Astrocyte (in vitro differentiated cells and primary cell): Measurements from ENCODE around the gene GARIN3. TPM values are rescaled to one million over a fixed set of nuclear protein-coding genes. Genes with fewer than 3 reads are reported as not detected.

ENCODE experiments used
- DNase-seq: peaks from one replicate; pipeline ENCODE4 v3.0.0-alpha.2; 2010; ENCODE audit warnings: low read depth
- FAIRE-seq: peaks from 2 replicates; lab custom pipeline; 2011; peaks lifted over from hg19 to GRCh38; lab: Jason Lieb, UNC
- H2AFZ ChIP-seq: 2 replicates; pipeline ENCODE4 v1.6.0; 2012; ENCODE audit warnings: low read depth, low read length, inconsistent platforms
- H3K27ac ChIP-seq: 2 replicates; pipeline ENCODE4 v1.5.1; 2011; ENCODE audit warnings: low read depth, low read length, inconsistent platforms
- H3K27me3 ChIP-seq: 2 replicates; pipeline ENCODE4 v1.6.0; 2011; ENCODE audit warnings: low read length, inconsistent platforms; ENCODE audit not compliant: insufficient read depth
- H3K36me3 ChIP-seq: 2 replicates; pipeline ENCODE4 v1.5.1; 2011; ENCODE audit warnings: low read length, inconsistent platforms; ENCODE audit not compliant: insufficient read depth
- H3K4me1 ChIP-seq: 2 replicates; pipeline ENCODE4 v1.5.1; 2011; ENCODE audit warnings: low read length, inconsistent platforms; ENCODE audit not compliant: insufficient read depth
- H3K4me2 ChIP-seq: 2 replicates; pipeline ENCODE4 v1.6.0; 2012; ENCODE audit warnings: low read length, inconsistent platforms
- H3K4me3 ChIP-seq: 2 replicates; pipeline ENCODE4 v1.5.1; 2011; ENCODE audit warnings: low read depth, mild to moderate bottlenecking, low read length, inconsistent platforms; ENCODE audit not compliant: insufficient read depth
- H3K79me2 ChIP-seq: 2 replicates; pipeline ENCODE4 v1.6.0; 2012; ENCODE audit warnings: mild to moderate bottlenecking, low read length, inconsistent platforms; ENCODE audit not compliant: insufficient read depth
- H3K9ac ChIP-seq: 2 replicates; pipeline ENCODE4 v1.6.0; 2012; ENCODE audit warnings: mild to moderate bottlenecking, low read length, inconsistent platforms
- H3K9me3 ChIP-seq: 2 replicates; pipeline ENCODE4 v1.5.1; 2012; ENCODE audit warnings: low read depth, mild to moderate bottlenecking, low read length, inconsistent platforms; ENCODE audit not compliant: insufficient read depth
- H4K20me1 ChIP-seq: 2 replicates; pipeline ENCODE4 v1.6.0; 2012; ENCODE audit warnings: low read length, inconsistent platforms; ENCODE audit not compliant: insufficient read depth
- H3K27ac Mint-ChIP-seq: one replicate; pipeline ENCODE4 v1.8.0; 2021; ENCODE audit warnings: mild to moderate bottlenecking, mixed read lengths; ENCODE audit not compliant: unreplicated experiment
- H3K27me3 Mint-ChIP-seq: one replicate; pipeline ENCODE4 v1.8.0; 2021; ENCODE audit warnings: low read depth, mixed read lengths; ENCODE audit not compliant: unreplicated experiment
- H3K36me3 Mint-ChIP-seq: one replicate; pipeline ENCODE4 v1.8.0; 2021; ENCODE audit warnings: low read depth, mixed read lengths; ENCODE audit not compliant: unreplicated experiment
- H3K4me1 Mint-ChIP-seq: one replicate; pipeline ENCODE4 v1.8.0; 2021; ENCODE audit warnings: low read depth, mixed read lengths; ENCODE audit not compliant: unreplicated experiment
- H3K4me3 Mint-ChIP-seq: one replicate; pipeline ENCODE4 v1.8.0; 2021; ENCODE audit warnings: mild to moderate bottlenecking, moderate library complexity, mixed read lengths; ENCODE audit not compliant: unreplicated experiment
- H3K9me3 Mint-ChIP-seq: one replicate; pipeline ENCODE4 v1.8.0; 2021; ENCODE audit warnings: mild to moderate bottlenecking, mixed read lengths; ENCODE audit not compliant: unreplicated experiment
- EZH2 ChIP-seq: IDR thresholded peaks from 2 replicates; pipeline ENCODE4 v1.6.1; 2012; ENCODE audit warnings: mild to moderate bottlenecking, low read length, inconsistent platforms; ENCODE audit not compliant: insufficient read depth
- total RNA-seq: library from RNA; stranded (reverse); gene quantifications from 2 replicates; pipeline ENCODE4 v1.2.1, GENCODE V29; 2021
- TF ChIP-seq, protein P1 (sequence below): IDR thresholded peaks from 2 replicates; pipeline ENCODE4 v1.5.1; 2011; ENCODE audit warnings: low read depth, mild to moderate bottlenecking, inconsistent platforms, low read length, moderate library complexity; ENCODE audit not compliant: insufficient read depth

GARIN3 gene
- total RNA-seq, 1 donor from 2014 or later, result not detected

DNA sequence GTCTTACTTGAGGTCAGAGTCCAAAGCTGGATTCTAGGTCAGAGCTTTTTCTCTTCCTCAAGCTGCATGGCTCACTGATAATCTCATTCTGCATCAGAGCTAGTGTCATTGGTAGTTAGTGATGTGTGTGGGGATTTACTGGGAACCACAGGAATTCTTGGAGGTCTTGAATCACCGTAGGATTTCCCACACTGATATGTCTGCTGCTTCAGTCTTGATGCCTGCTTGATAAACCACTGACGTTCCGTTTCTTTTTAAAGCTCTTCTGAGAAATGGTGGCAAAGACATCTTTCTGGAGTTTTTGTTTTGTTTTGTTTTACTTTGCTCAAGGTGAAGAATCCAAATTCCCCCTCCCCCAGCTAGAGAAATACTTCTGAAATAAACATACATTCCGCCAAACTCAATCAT is 1.2 kb upstream of the GARIN3 start:
- peak overlapping the region; percentile 99 for H3K27ac Mint-ChIP-seq

DNA sequence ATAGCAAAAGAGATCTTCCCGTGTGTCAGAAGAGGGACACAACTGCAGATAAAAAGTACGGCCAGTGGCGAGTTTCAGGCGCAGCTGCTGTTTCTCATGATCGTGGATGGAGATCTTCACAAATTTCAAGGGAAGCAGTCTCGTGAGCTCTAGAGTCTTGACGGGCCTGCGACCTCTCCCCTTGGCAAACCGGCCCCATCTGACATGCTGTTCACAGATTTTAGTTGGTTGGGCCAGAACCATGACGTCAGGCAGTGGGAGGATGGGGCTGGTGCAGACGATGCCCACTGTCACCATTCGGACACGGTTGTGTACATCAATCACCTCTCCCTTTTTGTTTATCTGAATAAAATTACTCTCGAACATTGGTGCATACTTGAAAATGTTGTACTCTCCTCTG is 396 bp downstream of the GARIN3 start:
- Histone ChIP-seq H3K4me2 (no peak overlapping the region), H3K36me3 (no peaks in the 10 kb centered on the region), H3K27ac (no peak overlapping the region), H3K79me2 (no peaks in the 10 kb centered on the region), H3K9me3 (peaks cover under 1% of the 10 kb centered on the region), H3K9ac (no peak overlapping the region), H4K20me1 (no peaks in the 10 kb centered on the region), H2AFZ (no peak overlapping the region), H3K27me3 (peaks cover 5% of the 10 kb centered on the region), H3K4me1 (peaks cover 3% of the 10 kb centered on the region), H3K4me3 (no peak overlapping the region)
- Mint-ChIP-seq H3K4me1 (peaks cover 16% of the 10 kb centered on the region), H3K4me3 (no peak overlapping the region), H3K27me3 (peaks cover 9% of the 10 kb centered on the region), H3K36me3 (peaks cover 4% of the 10 kb centered on the region), H3K9me3 (peaks cover 6% of the 10 kb centered on the region), H3K27ac (peak overlapping the region; percentile 38)
- no peak for DNase-seq
- no peak for FAIRE-seq
- no peak for TF ChIP-seq EZH2
- TF ChIP-seq, protein P1, sequence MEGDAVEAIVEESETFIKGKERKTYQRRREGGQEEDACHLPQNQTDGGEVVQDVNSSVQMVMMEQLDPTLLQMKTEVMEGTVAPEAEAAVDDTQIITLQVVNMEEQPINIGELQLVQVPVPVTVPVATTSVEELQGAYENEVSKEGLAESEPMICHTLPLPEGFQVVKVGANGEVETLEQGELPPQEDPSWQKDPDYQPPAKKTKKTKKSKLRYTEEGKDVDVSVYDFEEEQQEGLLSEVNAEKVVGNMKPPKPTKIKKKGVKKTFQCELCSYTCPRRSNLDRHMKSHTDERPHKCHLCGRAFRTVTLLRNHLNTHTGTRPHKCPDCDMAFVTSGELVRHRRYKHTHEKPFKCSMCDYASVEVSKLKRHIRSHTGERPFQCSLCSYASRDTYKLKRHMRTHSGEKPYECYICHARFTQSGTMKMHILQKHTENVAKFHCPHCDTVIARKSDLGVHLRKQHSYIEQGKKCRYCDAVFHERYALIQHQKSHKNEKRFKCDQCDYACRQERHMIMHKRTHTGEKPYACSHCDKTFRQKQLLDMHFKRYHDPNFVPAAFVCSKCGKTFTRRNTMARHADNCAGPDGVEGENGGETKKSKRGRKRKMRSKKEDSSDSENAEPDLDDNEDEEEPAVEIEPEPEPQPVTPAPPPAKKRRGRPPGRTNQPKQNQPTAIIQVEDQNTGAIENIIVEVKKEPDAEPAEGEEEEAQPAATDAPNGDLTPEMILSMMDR, result no peak

More for the DNA sequence above, 1.2 kb upstream of the GARIN3 start:
- no peak for TF ChIP-seq EZH2
- TF ChIP-seq, protein P1, result no peak
- peak; percentile 66 for DNase-seq
- Histone ChIP-seq H2AFZ (no peak overlapping the region), H3K27me3 (peaks cover 5% of the 10 kb centered on the region), H3K36me3 (no peaks in the 10 kb centered on the region), H3K4me2 (no peak overlapping the region), H4K20me1 (no peaks in the 10 kb centered on the region), H3K4me3 (no peak overlapping the region), H3K9ac (peak overlapping the region; percentile 25), H3K27ac (peak overlapping the region; percentile 31), H3K9me3 (peaks cover 3% of the 10 kb centered on the region), H3K4me1 (peaks cover 3% of the 10 kb centered on the region), H3K79me2 (no peaks in the 10 kb centered on the region)
- Mint-ChIP-seq H3K4me3 (peak overlapping the region; percentile 18), H3K4me1 (peaks cover 17% of the 10 kb centered on the region), H3K9me3 (peaks cover 8% of the 10 kb centered on the region), H3K27me3 (peaks cover 6% of the 10 kb centered on the region), H3K36me3 (peaks cover 4% of the 10 kb centered on the region)
- peak; percentile 92 for FAIRE-seq

DNA sequence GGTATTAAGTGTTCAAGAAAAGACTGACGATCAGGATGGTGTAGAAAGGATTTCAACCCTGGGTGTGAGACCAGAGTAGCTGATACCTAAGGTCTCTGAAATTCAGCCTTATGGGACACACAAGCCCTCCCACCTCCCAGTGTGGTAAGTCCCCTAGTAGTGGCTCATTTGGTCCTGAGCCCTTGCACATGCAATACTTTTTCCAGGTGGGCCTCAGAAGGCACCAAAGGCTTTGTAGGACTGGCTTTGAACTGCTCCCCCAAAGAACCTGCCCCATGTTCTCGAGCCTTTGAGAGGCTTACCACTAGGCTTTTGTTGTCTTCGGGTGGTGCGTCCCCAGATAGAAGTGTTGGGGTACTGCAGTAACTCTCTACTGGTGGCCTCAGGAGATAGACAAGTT is 803 bp downstream of the GARIN3 start:
- Histone ChIP-seq H3K4me3 (no peak overlapping the region), H3K27me3 (peaks cover 5% of the 10 kb centered on the region), H3K9ac (no peak overlapping the region), H3K27ac (no peak overlapping the region), H3K4me2 (no peak overlapping the region), H3K4me1 (peaks cover 3% of the 10 kb centered on the region), H3K36me3 (no peaks in the 10 kb centered on the region), H3K9me3 (no peaks in the 10 kb centered on the region), H4K20me1 (no peaks in the 10 kb centered on the region), H2AFZ (no peak overlapping the region), H3K79me2 (no peaks in the 10 kb centered on the region)
- FAIRE-seq, result no peak
- TF ChIP-seq, protein P1, result no peak
- TF ChIP-seq EZH2, result no peak
- DNase-seq, result no peak
- peaks cover 16% of the 10 kb centered on the region for H3K4me1 Mint-ChIP-seq
- H3K27me3 Mint-ChIP-seq, result peaks cover 9% of the 10 kb centered on the region
- peaks cover 4% of the 10 kb centered on the region for H3K36me3 Mint-ChIP-seq
- H3K9me3 Mint-ChIP-seq, result peaks cover 2% of the 10 kb centered on the region
- H3K4me3 Mint-ChIP-seq, result no peak overlapping the region
- H3K27ac Mint-ChIP-seq, result no peak overlapping the region
